SU-DHL-6 (cell line): Measurements from ENCODE around the gene NQO2.
"Not testable (repeated sequence)": the region's sequence is repeated elsewhere in the genome, so short reads cannot be mapped to it uniquely, and the experiment has no call there.

Experiments used
- H2AFZ ChIP-seq: fragments of 200-600 bp; sonication (generic); 2 replicates; pipeline ENCODE4 v1.6.1; 2014; ENCODE audit warnings: low read depth, mild to moderate bottlenecking, moderate library complexity, mixed read lengths, antibody characterized with exemption, low read length; ENCODE audit not compliant: severe bottlenecking
- H3F3A ChIP-seq: fragments of 200-600 bp; shearing (Covaris generic); 2 replicates; pipeline ENCODE4 v1.6.0; 2016; ENCODE audit warnings: antibody characterized with exemption, mild to moderate bottlenecking; ENCODE audit not compliant: insufficient read depth
- H3K27ac ChIP-seq: fragments of 200-600 bp; sonication (generic); 2 replicates; pipeline ENCODE4 v1.5.1; 2016; ENCODE audit warnings: low read depth, mild to moderate bottlenecking, low read length, moderate library complexity, mixed read lengths
- H3K27me3 ChIP-seq: fragments of 200-600 bp; sonication (generic), shearing (Covaris generic); 2 replicates; pipeline ENCODE4 v1.6.0; 2014; ENCODE audit warnings: mild to moderate bottlenecking, low read length
- H3K36me3 ChIP-seq: fragments of 200-600 bp; sonication (generic); 2 replicates; pipeline ENCODE4 v1.6.1; 2014; ENCODE audit warnings: mild to moderate bottlenecking, low read length, mixed read lengths
- H3K4me2 ChIP-seq: fragments of 300-600, 200-600 bp; shearing (Covaris generic), sonication (generic); 2 replicates; pipeline ENCODE4 v1.6.0; 2014; ENCODE audit warnings: low read length, low read depth, mild to moderate bottlenecking; ENCODE audit not compliant: poor library complexity, severe bottlenecking
- H3K4me3 ChIP-seq: fragments of 200-600 bp; sonication (generic); 2 replicates; pipeline ENCODE4 v1.5.1; 2014; ENCODE audit warnings: antibody characterized with exemption, low read length, mild to moderate bottlenecking, mixed read lengths; ENCODE audit not compliant: insufficient read depth, poor library complexity, severe bottlenecking
- H3K79me2 ChIP-seq: fragments of 200-600 bp; sonication (generic); 2 replicates; pipeline ENCODE4 v1.6.1; 2014; ENCODE audit warnings: mild to moderate bottlenecking, low read length, moderate library complexity; ENCODE audit not compliant: insufficient read depth
- H3K9ac ChIP-seq: fragments of 200-600 bp; sonication (generic); 2 replicates; pipeline ENCODE4 v1.7.0; 2014; ENCODE audit warnings: mild to moderate bottlenecking, low read length
- H3K9me2 ChIP-seq: fragments of 200-600 bp; sonication (generic); replicated peaks from 2 replicates; pipeline ENCODE4 v1.6.1; 2014; ENCODE audit warnings: low read length; ENCODE audit not compliant: insufficient read depth
- H3K9me3 ChIP-seq: fragments of 200-600 bp; sonication (generic); 2 replicates; pipeline ENCODE4 v1.6.1; 2014; ENCODE audit warnings: low read length, mixed read lengths; ENCODE audit not compliant: insufficient read depth
- H4K20me1 ChIP-seq: fragments of 200-600 bp; sonication (generic); 2 replicates; pipeline ENCODE4 v1.6.1; 2014; ENCODE audit warnings: low read depth, mild to moderate bottlenecking, antibody characterized with exemption, low read length, moderate library complexity, mixed read lengths
- EZH2phosphoT487 ChIP-seq: fragments of 200-600 bp; sonication (generic), shearing (Covaris generic); conservative IDR thresholded peaks from 2 replicates; pipeline ENCODE4 v1.6.1; 2018; ENCODE audit warnings: mild to moderate bottlenecking, antibody characterized with exemption, low read length, moderate library complexity, mixed read lengths
- TF ChIP-seq, protein P1 (sequence below): fragments of 200-600 bp; sonication (generic); IDR thresholded peaks from one replicate; pipeline ENCODE4 v1.5.1; 2017; ENCODE audit warnings: antibody characterized with exemption, mild to moderate bottlenecking, low read length, moderate library complexity; ENCODE audit not compliant: insufficient read depth, poor library complexity, severe bottlenecking

Gene NQO2

DNA sequence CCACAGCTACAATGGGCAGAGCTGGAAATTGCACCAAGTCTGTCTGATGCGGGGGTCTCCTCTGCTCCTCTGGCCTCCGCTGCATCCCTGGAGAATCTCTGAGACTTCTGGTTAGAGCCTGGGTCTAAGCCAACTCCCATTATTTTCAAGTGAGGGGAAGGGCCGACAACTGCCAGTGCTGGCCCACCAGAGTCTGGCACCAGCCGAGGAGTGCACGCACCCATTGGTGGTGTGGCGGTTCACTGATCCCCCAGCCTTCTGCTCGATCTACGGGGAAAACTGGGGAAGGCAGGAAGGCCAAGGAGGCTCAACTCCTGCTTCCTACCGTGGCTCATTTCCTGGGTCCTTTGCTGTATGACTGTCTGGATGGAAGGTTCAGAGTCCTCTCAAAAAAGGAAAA is 6.2 kb downstream of the NQO2 start:
- Histone ChIP-seq H3K4me2 (no peak overlapping the region), H3K27ac (no peak overlapping the region), H4K20me1 (no peaks in the 10 kb centered on the region), H3F3A (peaks cover 6% of the 10 kb centered on the region), H3K9me3 (peaks cover 6% of the 10 kb centered on the region; the same call in 1 of the 2 replicates), H3K9me2 (no peaks in the 10 kb centered on the region), H3K9ac (no peak overlapping the region), H3K27me3 (no peaks in the 10 kb centered on the region), H3K4me3 (no peak overlapping the region), H3K36me3 (peaks cover 12% of the 10 kb centered on the region), H3K79me2 (no peaks in the 10 kb centered on the region), H2AFZ (no peak overlapping the region)
- TF ChIP-seq EZH2phosphoT487, result no peak
- TF ChIP-seq, protein P1, sequence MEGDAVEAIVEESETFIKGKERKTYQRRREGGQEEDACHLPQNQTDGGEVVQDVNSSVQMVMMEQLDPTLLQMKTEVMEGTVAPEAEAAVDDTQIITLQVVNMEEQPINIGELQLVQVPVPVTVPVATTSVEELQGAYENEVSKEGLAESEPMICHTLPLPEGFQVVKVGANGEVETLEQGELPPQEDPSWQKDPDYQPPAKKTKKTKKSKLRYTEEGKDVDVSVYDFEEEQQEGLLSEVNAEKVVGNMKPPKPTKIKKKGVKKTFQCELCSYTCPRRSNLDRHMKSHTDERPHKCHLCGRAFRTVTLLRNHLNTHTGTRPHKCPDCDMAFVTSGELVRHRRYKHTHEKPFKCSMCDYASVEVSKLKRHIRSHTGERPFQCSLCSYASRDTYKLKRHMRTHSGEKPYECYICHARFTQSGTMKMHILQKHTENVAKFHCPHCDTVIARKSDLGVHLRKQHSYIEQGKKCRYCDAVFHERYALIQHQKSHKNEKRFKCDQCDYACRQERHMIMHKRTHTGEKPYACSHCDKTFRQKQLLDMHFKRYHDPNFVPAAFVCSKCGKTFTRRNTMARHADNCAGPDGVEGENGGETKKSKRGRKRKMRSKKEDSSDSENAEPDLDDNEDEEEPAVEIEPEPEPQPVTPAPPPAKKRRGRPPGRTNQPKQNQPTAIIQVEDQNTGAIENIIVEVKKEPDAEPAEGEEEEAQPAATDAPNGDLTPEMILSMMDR, result no peak

DNA sequence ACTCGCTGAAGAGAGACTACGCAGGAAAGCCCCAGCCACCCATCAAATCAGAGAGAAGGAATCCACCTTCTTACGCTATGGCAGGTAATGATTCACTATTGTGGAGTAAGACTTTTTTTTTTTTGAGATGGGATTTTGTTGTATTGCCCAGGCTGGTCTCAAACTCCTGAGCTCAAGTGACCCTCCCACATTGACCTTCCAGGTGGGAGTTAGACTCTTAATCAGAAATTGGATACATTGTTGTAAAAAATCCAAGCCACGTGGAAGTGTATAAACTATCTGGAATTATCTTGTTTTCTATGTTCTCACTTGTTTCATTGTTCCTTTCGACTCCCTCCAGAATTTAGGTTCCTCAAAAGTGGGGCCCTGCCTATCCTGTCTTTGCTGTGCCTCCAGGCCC is 6.8 kb downstream of the NQO2 start:
- Histone ChIP-seq H3F3A (peaks cover 3% of the 10 kb centered on the region), H3K4me2 (no peak overlapping the region), H3K27me3 (no peaks in the 10 kb centered on the region), H3K9me3 (peaks cover 12% of the 10 kb centered on the region; the same call in 1 of the 2 replicates), H3K9me2 (no peaks in the 10 kb centered on the region), H4K20me1 (no peaks in the 10 kb centered on the region), H3K27ac (no peak overlapping the region), H2AFZ (no peak overlapping the region), H3K79me2 (no peaks in the 10 kb centered on the region), H3K36me3 (peaks cover 18% of the 10 kb centered on the region), H3K9ac (no peak overlapping the region), H3K4me3 (no peak overlapping the region)
- TF ChIP-seq, protein P1, result no peak
- no peak for TF ChIP-seq EZH2phosphoT487

GRCh38 chr6:3007571-3007970 is 7.9 kb downstream of the NQO2 start:
- peaks cover 24% of the 10 kb centered on the region for H3K36me3 ChIP-seq
- no peak for TF ChIP-seq EZH2phosphoT487
- TF ChIP-seq, protein P1, result no peak
- H3K27ac ChIP-seq, result no peak overlapping the region
- H3K9me2 ChIP-seq, result no peaks in the 10 kb centered on the region
- H3K9me3 ChIP-seq, result peaks cover 17% of the 10 kb centered on the region; the same call in 1 of the 2 replicates
- no peak overlapping the region for H3K4me2 ChIP-seq
- H3F3A ChIP-seq, result no peaks in the 10 kb centered on the region
- no peaks in the 10 kb centered on the region for H3K79me2 ChIP-seq
- H3K27me3 ChIP-seq, result no peaks in the 10 kb centered on the region
- H4K20me1 ChIP-seq, result no peaks in the 10 kb centered on the region
- H2AFZ ChIP-seq, result no peak overlapping the region
- no peak overlapping the region for H3K4me3 ChIP-seq
- H3K9ac ChIP-seq, result no peak overlapping the region

DNA sequence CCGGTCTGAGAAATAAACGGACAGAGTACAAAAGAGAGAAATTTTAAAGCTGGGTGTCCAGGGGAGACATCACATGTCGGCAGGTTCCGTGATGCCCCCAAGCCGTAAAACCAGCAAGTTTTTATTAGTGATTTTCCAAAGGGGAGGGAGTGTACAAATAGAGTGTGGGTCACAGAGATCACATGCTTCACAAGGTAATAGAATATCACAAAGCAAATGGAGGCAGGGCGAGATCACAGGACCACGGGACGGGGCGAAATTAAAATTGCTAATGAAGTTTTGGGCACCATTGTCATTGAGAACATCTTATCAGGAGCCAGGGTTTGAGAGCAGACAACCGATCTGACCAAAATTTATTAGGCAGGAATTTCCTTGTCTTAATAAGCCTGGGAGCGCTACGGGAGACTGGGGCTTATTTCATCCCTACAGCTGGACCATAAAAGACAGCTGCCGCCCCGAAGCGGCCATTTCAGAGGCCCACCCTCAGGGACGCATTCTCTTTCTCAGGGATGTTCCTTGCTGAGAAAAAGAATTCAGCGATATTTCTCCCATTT is 9.1 kb downstream of the NQO2 start:
- H3K9me2 ChIP-seq, H3K27me3 ChIP-seq, H2AFZ ChIP-seq, H3K27ac ChIP-seq, H4K20me1 ChIP-seq, H3K9ac ChIP-seq, H3K79me2 ChIP-seq, H3K4me3 ChIP-seq, H3K4me2 ChIP-seq, H3F3A ChIP-seq: not testable (repeated sequence)
- Histone ChIP-seq H3K9me3 (peaks cover 17% of the 10 kb centered on the region; the same call in 1 of the 2 replicates), H3K36me3 (peaks cover 24% of the 10 kb centered on the region)
